Trophoblast cell (in vitro differentiated cells and primary cell): ENCODE data around the gene OTOF.

Experiments used
- DNase-seq, 2 donors: peaks; one replicate each; pipeline ENCODE4 v3.0.0-alpha.2; 2016
- H2AFZ ChIP-seq: 2 replicates; pipeline ENCODE4 v1.6.1; 2013; ENCODE audit warnings: low read length, moderate library complexity, mild to moderate bottlenecking; ENCODE audit not compliant: insufficient read depth, poor library complexity
- H2AK5ac ChIP-seq: 2 replicates; pipeline ENCODE4 v1.6.1; 2013; ENCODE audit warnings: mild to moderate bottlenecking, low read length
- H2BK120ac ChIP-seq: 2 replicates; pipeline ENCODE4 v1.6.1; 2013; ENCODE audit warnings: low read length, mild to moderate bottlenecking, moderate library complexity; ENCODE audit not compliant: insufficient read depth, poor library complexity
- H2BK12ac ChIP-seq: 2 replicates; pipeline ENCODE4 v1.6.1; 2013; ENCODE audit warnings: mild to moderate bottlenecking, low read length, moderate library complexity
- H2BK5ac ChIP-seq: 2 replicates; pipeline ENCODE4 v1.6.1; 2013; ENCODE audit warnings: low read length, low read depth, moderate library complexity, mild to moderate bottlenecking; ENCODE audit not compliant: poor library complexity
- H3K14ac ChIP-seq: 2 replicates; pipeline ENCODE4 v1.6.1; 2013; ENCODE audit warnings: mild to moderate bottlenecking, low read length
- H3K18ac ChIP-seq: 2 replicates; pipeline ENCODE4 v1.6.1; 2013; ENCODE audit warnings: mild to moderate bottlenecking, low read length
- H3K23ac ChIP-seq: 2 replicates; pipeline ENCODE4 v1.6.1; 2013; ENCODE audit warnings: low read length
- H3K27ac ChIP-seq: 2 replicates; pipeline ENCODE4 v1.5.1; 2013; ENCODE audit warnings: low read depth, mild to moderate bottlenecking, inconsistent platforms, low read length, moderate library complexity
- H3K27me3 ChIP-seq: 2 replicates; pipeline ENCODE4 v1.6.1; 2013; ENCODE audit warnings: inconsistent platforms, mild to moderate bottlenecking, low read length, moderate library complexity; ENCODE audit not compliant: insufficient read depth
- H3K36me3 ChIP-seq, 2 experiments: 1 replicate in 1 of 2; 2 replicates in 1 of 2; pipeline ENCODE4 v1.6.1; 2013; ENCODE audit warnings: low read length in 2 of 2, mild to moderate bottlenecking in 2 of 2, moderate library complexity in 1 of 2; ENCODE audit not compliant: insufficient read depth in 2 of 2, control insufficient read depth in 1 of 2
- H3K4ac ChIP-seq: 2 replicates; pipeline ENCODE4 v1.6.1; 2013; ENCODE audit warnings: low read depth, mild to moderate bottlenecking, low read length, moderate library complexity
- H3K4me1 ChIP-seq, 2 experiments: 1 replicate in 1 of 2; 2 replicates in 1 of 2; pipeline ENCODE4 v1.6.1; 2013; ENCODE audit warnings: low read length in 2 of 2, mild to moderate bottlenecking in 2 of 2, moderate library complexity in 1 of 2; ENCODE audit not compliant: insufficient read depth in 2 of 2, control insufficient read depth in 1 of 2
- H3K4me2 ChIP-seq: 2 replicates; pipeline ENCODE4 v1.6.1; 2013; ENCODE audit warnings: inconsistent platforms, mild to moderate bottlenecking, low read length, moderate library complexity
- H3K4me3 ChIP-seq: 2 replicates; pipeline ENCODE4 v1.5.1; 2013; ENCODE audit warnings: mild to moderate bottlenecking, low read depth, low read length, inconsistent platforms
- H3K79me1 ChIP-seq: one replicate; pipeline ENCODE4 v1.6.1; 2013; ENCODE audit warnings: low read length
- H3K79me2 ChIP-seq: 2 replicates; pipeline ENCODE4 v1.6.1; 2013; ENCODE audit warnings: low read length, mild to moderate bottlenecking; ENCODE audit not compliant: control insufficient read depth, insufficient read depth, poor library complexity
- H3K9ac ChIP-seq: 2 replicates; pipeline ENCODE4 v1.6.1; 2013; ENCODE audit warnings: mild to moderate bottlenecking, low read length
- H3K9me3 ChIP-seq: 2 replicates; pipeline ENCODE4 v1.6.1; 2013; ENCODE audit warnings: low read depth, mild to moderate bottlenecking, control low read depth, inconsistent platforms, low read length; ENCODE audit not compliant: insufficient read depth
- H4K12ac ChIP-seq: 2 replicates; pipeline ENCODE4 v1.6.1; 2013; ENCODE audit warnings: low read depth, mild to moderate bottlenecking, low read length, moderate library complexity
- H4K8ac ChIP-seq: 2 replicates; pipeline ENCODE4 v1.6.1; 2013; ENCODE audit warnings: low read depth, mild to moderate bottlenecking, low read length, moderate library complexity
- H4K91ac ChIP-seq: one replicate; pipeline ENCODE4 v1.6.1; 2013; ENCODE audit warnings: low read depth, mild to moderate bottlenecking, low read length, moderate library complexity
- WGBS: extraction: QIAGEN DNeasy Blood & Tissue Kit; methylation state at CpG from one replicate; pipeline ENCODE4 v1.1.7; 2013; ENCODE audit warnings: missing lambda C conversion rate; ENCODE audit not compliant: insufficient read length, insufficient coverage; ENCODE audit errors: extremely low coverage; 5-methylcytosine and 5-hydroxymethylcytosine counted together

Gene OTOF

DNA sequence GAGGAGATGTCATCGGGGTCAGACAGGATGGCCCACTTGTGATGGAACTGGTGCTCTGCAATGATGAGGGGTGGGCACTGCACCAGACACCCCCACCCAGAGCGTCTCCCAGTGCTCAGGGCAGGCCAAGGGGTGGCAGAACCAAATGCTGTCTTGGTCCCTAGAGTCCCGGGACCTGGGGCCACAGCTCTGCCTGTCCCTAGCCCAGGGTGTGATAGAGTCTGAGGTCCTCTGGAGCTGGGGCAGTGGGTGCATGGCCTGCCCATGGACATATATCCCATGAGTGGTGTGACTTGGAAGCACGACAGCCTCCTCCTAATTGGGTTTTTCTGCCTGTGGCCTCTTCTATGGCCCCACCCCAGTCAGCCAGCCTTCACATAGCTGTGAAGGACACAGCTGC is 6.7 kb upstream of the OTOF start:
- H2AK5ac ChIP-seq, result no peak overlapping the region
- no peak overlapping the region for H2BK5ac ChIP-seq
- H2BK12ac ChIP-seq, result no peak overlapping the region
- no peak overlapping the region for H3K23ac ChIP-seq
- no CpG with 5 or more reads among the region's 4 CpGs for WGBS
- H3K4me3 ChIP-seq, result no peak overlapping the region
- no peaks in the 10 kb centered on the region for H3K79me2 ChIP-seq
- no peak overlapping the region for H3K4ac ChIP-seq
- no peak for DNase-seq
- H3K14ac ChIP-seq, result no peak overlapping the region
- no peaks in the 10 kb centered on the region for H3K4me1 ChIP-seq
- no peak overlapping the region for H4K91ac ChIP-seq
- no peak overlapping the region for H4K12ac ChIP-seq
- H3K79me1 ChIP-seq, result no peaks in the 10 kb centered on the region
- no peaks in the 10 kb centered on the region for H3K36me3 ChIP-seq
- no peak overlapping the region for H4K8ac ChIP-seq
- peaks cover 7% of the 10 kb centered on the region for H3K9me3 ChIP-seq
- H3K4me2 ChIP-seq, result no peak overlapping the region
- H3K27ac ChIP-seq, result no peak overlapping the region
- H2BK120ac ChIP-seq, result no peak overlapping the region
- no peak overlapping the region for H2AFZ ChIP-seq
- no peaks in the 10 kb centered on the region for H3K27me3 ChIP-seq
- H3K18ac ChIP-seq, result no peak overlapping the region
- no peak overlapping the region for H3K9ac ChIP-seq

DNA sequence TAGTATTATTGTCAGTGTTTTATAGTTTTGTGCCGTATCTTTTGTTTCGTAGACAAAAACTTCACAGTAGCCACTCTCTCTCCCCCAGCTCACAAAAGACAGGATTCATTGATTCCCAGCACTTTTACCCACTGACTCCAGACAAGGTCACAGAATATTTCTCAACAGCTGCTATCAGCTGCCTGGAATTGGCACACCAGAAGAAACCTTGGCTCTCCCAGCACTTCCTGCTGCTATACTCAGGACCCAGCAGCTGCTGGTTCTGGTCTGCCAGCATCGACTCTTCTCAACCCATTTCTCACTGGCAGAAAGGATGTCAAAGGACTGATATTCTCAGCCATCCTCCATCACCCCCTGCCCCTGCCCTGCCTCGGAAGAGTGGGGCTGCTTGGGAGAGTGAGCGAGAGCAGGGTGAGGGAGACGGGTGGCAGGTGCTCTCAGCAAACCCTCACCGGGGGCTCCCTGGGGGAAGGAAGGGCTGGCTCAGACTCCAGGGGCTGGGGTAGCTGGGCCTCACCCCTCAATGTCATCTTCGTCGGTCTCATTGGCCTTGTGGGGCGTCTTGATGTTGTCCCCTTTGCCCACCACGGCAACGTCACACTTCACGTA is 6.1 kb upstream of the OTOF start:
- Histone ChIP-seq H3K4me3 (no peak overlapping the region), H3K27me3 (no peaks in the 10 kb centered on the region), H2BK120ac (no peak overlapping the region), H3K4me1 (no peaks in the 10 kb centered on the region), H3K4me2 (no peak overlapping the region), H4K8ac (no peak overlapping the region), H2BK5ac (no peak overlapping the region), H3K18ac (no peak overlapping the region), H3K79me2 (no peaks in the 10 kb centered on the region), H3K27ac (no peak overlapping the region), H3K79me1 (no peaks in the 10 kb centered on the region), H2AFZ (no peak overlapping the region), H3K14ac (no peak overlapping the region), H4K91ac (no peak overlapping the region), H4K12ac (no peak overlapping the region), H3K9ac (no peak overlapping the region), H3K4ac (no peak overlapping the region), H2BK12ac (no peak overlapping the region), H3K36me3 (no peaks in the 10 kb centered on the region), H3K9me3 (peaks cover 7% of the 10 kb centered on the region), H3K23ac (no peak overlapping the region), H2AK5ac (no peak overlapping the region)
- WGBS, result no CpG with 5 or more reads among the region's 13 CpGs
- no peak for DNase-seq

DNA sequence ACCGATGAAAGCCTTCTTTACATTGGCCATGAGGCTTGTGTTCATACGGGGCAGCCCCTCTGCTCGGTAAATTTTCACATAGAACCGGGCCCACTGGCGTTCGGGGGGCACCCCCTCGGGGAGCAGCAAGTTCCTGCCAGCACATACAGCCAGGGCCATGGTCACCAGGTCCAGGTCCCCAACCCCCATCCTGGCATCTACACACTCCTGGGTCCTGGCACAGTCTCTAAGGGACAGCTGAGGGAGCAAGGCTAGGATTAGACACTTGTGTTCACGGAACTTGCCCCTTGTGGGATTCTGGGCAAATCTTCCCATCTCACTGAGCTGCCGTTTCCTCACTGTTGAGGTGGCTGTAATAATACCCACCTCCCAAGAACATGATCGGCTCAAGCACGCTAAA is 5.6 kb upstream of the OTOF start:
- Histone ChIP-seq H3K79me1 (no peaks in the 10 kb centered on the region), H3K4me2 (no peak overlapping the region), H3K27me3 (no peaks in the 10 kb centered on the region), H3K4me3 (no peak overlapping the region), H3K4ac (no peak overlapping the region), H2BK12ac (no peak overlapping the region), H2BK120ac (no peak overlapping the region), H4K91ac (no peak overlapping the region), H3K79me2 (no peaks in the 10 kb centered on the region), H2AFZ (no peak overlapping the region), H3K4me1 (no peaks in the 10 kb centered on the region), H3K36me3 (no peaks in the 10 kb centered on the region), H3K14ac (no peak overlapping the region), H2BK5ac (no peak overlapping the region), H3K23ac (no peak overlapping the region), H3K9me3 (peaks cover 7% of the 10 kb centered on the region), H4K8ac (no peak overlapping the region), H3K18ac (no peak overlapping the region), H3K9ac (no peak overlapping the region), H2AK5ac (no peak overlapping the region), H4K12ac (no peak overlapping the region), H3K27ac (no peak overlapping the region)
- no CpG with 5 or more reads among the region's 11 CpGs for WGBS
- DNase-seq, result no peak

DNA sequence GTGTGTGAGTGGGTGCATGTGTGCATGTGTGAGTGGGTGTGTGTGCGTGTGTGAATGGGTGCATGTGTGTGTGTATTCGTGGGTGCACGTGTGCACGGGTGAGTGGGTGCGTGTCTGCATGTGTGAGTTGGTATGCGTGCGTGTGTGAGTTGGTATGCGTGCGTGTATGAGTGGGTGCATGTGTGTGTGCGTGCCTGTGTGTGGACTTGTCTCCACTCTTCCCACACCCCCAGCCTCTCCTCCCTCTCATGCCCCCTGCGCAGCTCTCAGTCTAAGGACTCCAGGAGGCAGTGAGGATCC is 5.1 kb upstream of the OTOF start:
- no peak overlapping the region for H2BK12ac ChIP-seq
- no peak overlapping the region for H3K23ac ChIP-seq
- no peak overlapping the region for H4K8ac ChIP-seq
- H3K4ac ChIP-seq, result no peak overlapping the region
- no peaks in the 10 kb centered on the region for H3K36me3 ChIP-seq
- no peak overlapping the region for H3K4me2 ChIP-seq
- H3K27ac ChIP-seq, result no peak overlapping the region
- no peak overlapping the region for H2AK5ac ChIP-seq
- no peaks in the 10 kb centered on the region for H3K79me2 ChIP-seq
- no peak overlapping the region for H4K91ac ChIP-seq
- no peak overlapping the region for H4K12ac ChIP-seq
- no peak overlapping the region for H2BK5ac ChIP-seq
- H2AFZ ChIP-seq, result no peak overlapping the region
- no peaks in the 10 kb centered on the region for H3K4me1 ChIP-seq
- H3K9me3 ChIP-seq, result peaks cover 7% of the 10 kb centered on the region
- H3K14ac ChIP-seq, result no peak overlapping the region
- no peak overlapping the region for H2BK120ac ChIP-seq
- no peaks in the 10 kb centered on the region for H3K79me1 ChIP-seq
- no peak for DNase-seq
- no peaks in the 10 kb centered on the region for H3K27me3 ChIP-seq
- H3K18ac ChIP-seq, result no peak overlapping the region
- H3K4me3 ChIP-seq, result peak overlapping the region; percentile 62
- 100% methylated on average over 4 of the region's 11 CpGs for WGBS
- H3K9ac ChIP-seq, result no peak overlapping the region
